Muscle layer of duodenum (tissue), 2 donors: Measurements from ENCODE around the gene ERC1.

ENCODE experiments used
- H3K27ac ChIP-seq: one replicate; pipeline ENCODE4 v1.7.0; 2013; ENCODE audit warnings: mild to moderate bottlenecking, low read length
- H3K27me3 ChIP-seq: one replicate; pipeline ENCODE4 v1.7.0; 2013; ENCODE audit warnings: low read depth, mild to moderate bottlenecking, control low read depth, low read length
- H3K36me3 ChIP-seq, 2 donors: one replicate each; pipeline ENCODE4 v1.7.0; 2013; ENCODE audit warnings: low read length in 2 of 2, control low read depth in 1 of 2, mild to moderate bottlenecking in 1 of 2; ENCODE audit not compliant: insufficient read depth in 2 of 2, control insufficient read depth in 1 of 2
- H3K4me1 ChIP-seq, 2 donors: one replicate each; pipeline ENCODE4 v1.7.0; 2013; ENCODE audit warnings: low read length in 2 of 2, mild to moderate bottlenecking in 2 of 2, control low read depth in 1 of 2, moderate library complexity in 1 of 2; ENCODE audit not compliant: insufficient read depth in 2 of 2, control insufficient read depth in 1 of 2
- H3K4me3 ChIP-seq, 2 donors: one replicate each; pipeline ENCODE4 v1.7.0; 2013; ENCODE audit warnings: low read length in 2 of 2, low read depth in 1 of 2, mild to moderate bottlenecking in 1 of 2
- H3K9me3 ChIP-seq, 2 donors: one replicate each; pipeline ENCODE4 v1.7.0; 2013; ENCODE audit warnings: low read length in 2 of 2, control low read depth in 1 of 2, mild to moderate bottlenecking in 1 of 2; ENCODE audit not compliant: control insufficient read depth in 1 of 2
- donor health status: healthy.

Gene ERC1

GRCh38 chr12:958588-959123, 32.4 kb upstream of the ERC1 start:
- Histone ChIP-seq H3K4me1 (no peaks in the 10 kb centered on the region), H3K27ac (no peak overlapping the region), H3K36me3 (no peaks in the 10 kb centered on the region), H3K9me3 (no peaks in the 10 kb centered on the region), H3K27me3 (no peaks in the 10 kb centered on the region), H3K4me3 (no peak overlapping the region)

GRCh38 chr12:966724-967123, 24.3 kb upstream of the ERC1 start:
- Histone ChIP-seq H3K27ac (no peak overlapping the region), H3K4me1 (no peaks in the 10 kb centered on the region), H3K4me3 (no peak overlapping the region), H3K27me3 (no peaks in the 10 kb centered on the region), H3K9me3 (no peaks in the 10 kb centered on the region), H3K36me3 (no peaks in the 10 kb centered on the region)

- Histone ChIP-seq H3K4me3 (no peak overlapping the region), H3K36me3 (no peaks in the 10 kb centered on the region), H3K4me1 (no peaks in the 10 kb centered on the region), H3K27ac (no peak overlapping the region), H3K9me3 (no peaks in the 10 kb centered on the region), H3K27me3 (no peaks in the 10 kb centered on the region)
Observed at GRCh38 chr12:967641-968040, 23.4 kb upstream of the ERC1 start.

DNA sequence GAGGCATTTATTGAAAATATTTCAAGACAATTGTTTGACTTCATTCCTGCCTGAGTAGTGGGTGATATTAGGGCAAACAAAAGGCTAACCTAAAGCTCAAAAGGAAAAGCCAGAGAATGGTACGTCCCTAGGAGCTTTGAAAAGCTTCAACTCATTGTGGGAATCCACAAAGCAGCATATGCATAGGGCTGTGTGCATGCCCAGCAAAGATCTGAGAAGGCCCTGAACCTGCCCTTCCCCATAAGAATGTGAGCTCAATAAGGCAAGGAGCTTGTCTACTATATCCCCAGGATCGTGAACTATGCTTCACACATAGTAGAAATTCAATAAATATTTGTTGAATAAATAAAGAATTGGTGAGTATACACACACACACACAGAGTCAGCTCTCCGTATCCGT, 22.5 kb upstream of the ERC1 start:
- Histone ChIP-seq H3K4me3 (no peak overlapping the region), H3K9me3 (no peaks in the 10 kb centered on the region), H3K27ac (no peak overlapping the region), H3K4me1 (no peaks in the 10 kb centered on the region), H3K27me3 (no peaks in the 10 kb centered on the region), H3K36me3 (no peaks in the 10 kb centered on the region)

DNA sequence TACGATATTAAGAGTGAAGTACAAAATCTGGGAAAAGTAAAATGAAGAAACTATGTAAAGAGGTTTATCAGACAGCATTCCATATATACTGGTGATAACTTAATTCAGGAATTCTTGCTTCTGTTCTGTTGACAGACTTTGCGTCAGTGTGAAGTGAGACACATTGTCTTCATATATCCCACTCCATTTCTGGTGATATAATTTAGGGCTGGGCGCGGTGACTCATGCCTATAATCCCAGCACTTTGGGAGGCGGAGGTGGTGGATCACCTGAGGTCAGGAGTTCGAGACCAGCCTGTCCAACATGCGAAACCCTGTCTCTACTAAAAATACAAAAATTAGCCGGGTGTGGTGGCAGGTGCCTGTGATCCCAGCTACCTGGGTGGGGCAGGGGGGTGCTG, 21.2 kb upstream of the ERC1 start:
- Histone ChIP-seq H3K27ac (no peak overlapping the region), H3K9me3 (no peaks in the 10 kb centered on the region), H3K4me3 (no peak overlapping the region), H3K4me1 (no peaks in the 10 kb centered on the region), H3K27me3 (no peaks in the 10 kb centered on the region), H3K36me3 (no peaks in the 10 kb centered on the region)

GRCh38 chr12:971991-972390, 19.0 kb upstream of the ERC1 start:
- no peaks in the 10 kb centered on the region for H3K27me3 ChIP-seq
- no peaks in the 10 kb centered on the region for H3K36me3 ChIP-seq
- H3K4me1 ChIP-seq, result no peaks in the 10 kb centered on the region
- no peak overlapping the region for H3K27ac ChIP-seq
- H3K4me3 ChIP-seq, result no peak overlapping the region
- no peaks in the 10 kb centered on the region for H3K9me3 ChIP-seq

GRCh38 chr12:974271-974862, 16.7 kb upstream of the ERC1 start:
- no peaks in the 10 kb centered on the region for H3K36me3 ChIP-seq
- no peaks in the 10 kb centered on the region for H3K27me3 ChIP-seq
- no peaks in the 10 kb centered on the region for H3K4me1 ChIP-seq
- no peak overlapping the region for H3K4me3 ChIP-seq
- no peaks in the 10 kb centered on the region for H3K9me3 ChIP-seq
- H3K27ac ChIP-seq, result no peak overlapping the region

GRCh38 chr12:976644-977043, 14.4 kb upstream of the ERC1 start:
- Histone ChIP-seq H3K36me3 (no peaks in the 10 kb centered on the region), H3K27ac (no peak overlapping the region), H3K9me3 (no peaks in the 10 kb centered on the region), H3K4me3 (no peak overlapping the region), H3K4me1 (no peaks in the 10 kb centered on the region), H3K27me3 (no peaks in the 10 kb centered on the region)

GRCh38 chr12:977156-977555, 13.9 kb upstream of the ERC1 start:
- Histone ChIP-seq H3K9me3 (no peaks in the 10 kb centered on the region), H3K4me3 (no peak overlapping the region), H3K4me1 (no peaks in the 10 kb centered on the region), H3K36me3 (no peaks in the 10 kb centered on the region), H3K27me3 (no peaks in the 10 kb centered on the region), H3K27ac (no peak overlapping the region)

DNA sequence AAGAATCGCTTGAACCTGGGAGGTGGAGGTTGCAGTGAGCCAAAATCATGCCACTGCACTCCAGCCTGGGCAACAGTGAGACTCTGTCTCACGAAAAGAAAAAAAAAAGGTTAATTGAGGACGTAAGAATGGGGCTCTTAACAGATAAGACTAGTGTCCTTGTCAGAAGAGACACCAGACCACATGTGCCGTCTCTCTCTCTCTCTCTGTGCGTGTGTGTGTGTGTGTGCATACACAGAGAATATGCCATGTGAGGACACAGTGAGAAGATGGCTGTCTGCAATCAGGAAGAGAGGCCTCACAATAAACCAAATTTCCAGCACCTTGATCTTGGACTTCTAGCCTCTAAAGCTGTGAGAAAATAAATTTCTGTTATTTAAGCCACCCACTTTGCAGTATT, 11.7 kb upstream of the ERC1 start:
- Histone ChIP-seq H3K4me3 (no peak overlapping the region), H3K27me3 (no peaks in the 10 kb centered on the region), H3K36me3 (no peaks in the 10 kb centered on the region), H3K27ac (no peak overlapping the region), H3K9me3 (no peaks in the 10 kb centered on the region), H3K4me1 (no peaks in the 10 kb centered on the region)

DNA sequence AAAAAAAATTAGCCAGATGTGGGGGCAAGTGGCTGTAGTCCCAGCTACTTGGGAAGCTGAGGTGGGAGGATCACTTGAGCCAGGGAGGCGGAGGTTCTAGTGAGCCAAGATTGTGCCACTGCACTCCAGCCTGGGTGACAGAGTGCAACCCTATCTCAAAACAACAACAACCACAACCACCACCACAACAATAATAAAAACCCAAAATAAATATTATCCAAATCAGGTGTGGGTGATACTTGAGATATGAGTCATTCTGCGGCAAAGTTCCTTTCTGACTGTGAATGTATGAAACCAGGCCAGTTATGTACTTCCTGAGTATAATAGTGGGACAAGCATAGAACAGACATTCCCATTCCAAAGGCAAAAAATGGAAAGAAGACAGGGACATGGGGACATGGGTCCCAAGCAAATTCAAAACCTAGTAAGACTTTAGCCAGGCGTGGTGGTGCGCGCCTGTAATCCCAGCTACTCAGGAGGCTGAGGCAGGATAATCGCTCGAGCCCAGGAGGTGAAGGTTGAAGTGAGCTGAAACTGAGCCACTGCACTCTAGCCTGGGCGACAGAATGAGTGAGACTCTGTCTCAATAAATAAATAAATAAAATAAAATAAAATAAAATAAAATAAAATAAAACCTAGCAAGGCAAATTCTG, 9.7 kb upstream of the ERC1 start:
- H3K27ac ChIP-seq, result no peak overlapping the region
- no peak overlapping the region for H3K4me3 ChIP-seq
- H3K4me1 ChIP-seq, result no peaks in the 10 kb centered on the region
- no peaks in the 10 kb centered on the region for H3K36me3 ChIP-seq
- H3K27me3 ChIP-seq, result no peaks in the 10 kb centered on the region
- H3K9me3 ChIP-seq, result no peaks in the 10 kb centered on the region

DNA sequence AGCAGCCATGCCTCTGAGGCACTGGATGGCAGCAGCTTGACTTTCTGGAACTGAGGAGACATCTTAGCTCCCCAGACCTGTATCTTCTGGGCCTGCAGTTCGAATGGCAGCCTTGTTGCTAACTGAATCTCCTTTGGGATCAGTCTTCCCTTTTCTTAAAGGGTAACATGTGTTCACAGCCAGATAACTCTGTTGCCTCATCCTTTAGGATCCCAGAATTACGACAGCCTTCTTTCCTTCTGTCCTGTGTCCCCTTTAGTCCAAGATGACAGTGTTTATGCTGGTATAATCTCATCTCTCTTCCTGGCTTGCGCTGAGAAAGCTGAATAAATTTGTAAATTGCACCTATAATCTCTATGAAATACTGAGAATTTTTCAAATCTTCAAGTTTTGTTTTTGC, 9.1 kb upstream of the ERC1 start:
- Histone ChIP-seq H3K9me3 (no peaks in the 10 kb centered on the region), H3K27ac (no peak overlapping the region), H3K27me3 (no peaks in the 10 kb centered on the region), H3K4me1 (no peaks in the 10 kb centered on the region), H3K36me3 (no peaks in the 10 kb centered on the region), H3K4me3 (no peak overlapping the region)
